Coronary artery (tissue), 2 donors: Measurements from ENCODE around the gene MAPK4.

Source experiments
- DNase-seq: peaks from one replicate; pipeline ENCODE4 v3.0.0-alpha.2; 2017; ENCODE audit warnings: low spot score
- H3K27ac ChIP-seq, 2 donors: fragments of 200-600 bp; sonication (generic); one replicate each; pipeline ENCODE4 v1.5.1; 2016 to 2019
- H3K4me3 ChIP-seq: fragments of 200-600 bp; sonication (generic); 2 replicates; pipeline ENCODE4 v1.5.1; 2016; ENCODE audit warnings: mild to moderate bottlenecking, moderate library complexity
- CTCF ChIP-seq: fragments of 200-600 bp; sonication (generic); IDR thresholded peaks from one replicate; pipeline ENCODE4 v1.5.1; 2019; ENCODE audit warnings: antibody characterized with exemption

MAPK4 gene

GRCh38 chr18:50679656-50680055 is 119.8 kb downstream of the MAPK4 start:
- no peak for TF ChIP-seq CTCF
- no peak for DNase-seq
- H3K4me3 ChIP-seq, result no peak overlapping the region
- H3K27ac ChIP-seq, result no peak overlapping the region

GRCh38 chr18:50680966-50681365 is 121.1 kb downstream of the MAPK4 start:
- no peak overlapping the region for H3K27ac ChIP-seq
- no peak overlapping the region for H3K4me3 ChIP-seq
- DNase-seq, result no peak
- TF ChIP-seq CTCF, result no peak

- no peak for DNase-seq
- TF ChIP-seq CTCF, result no peak
- Histone ChIP-seq H3K4me3 (no peak overlapping the region), H3K27ac (no peak overlapping the region)
These were observed 123.0 kb downstream of the MAPK4 start for GRCh38 chr18:50682852-50683251.

GRCh38 chr18:50686409-50686808 is 126.5 kb downstream of the MAPK4 start:
- TF ChIP-seq CTCF, result no peak
- Histone ChIP-seq H3K27ac (no peak overlapping the region), H3K4me3 (no peak overlapping the region)
- DNase-seq, result no peak

GRCh38 chr18:50687491-50687890 is 127.6 kb downstream of the MAPK4 start:
- no peak for TF ChIP-seq CTCF
- no peak for DNase-seq
- Histone ChIP-seq H3K27ac (no peak overlapping the region), H3K4me3 (no peak overlapping the region)

GRCh38 chr18:50689578-50689977 is 129.7 kb downstream of the MAPK4 start:
- no peak for DNase-seq
- Histone ChIP-seq H3K4me3 (no peak overlapping the region), H3K27ac (no peak overlapping the region)
- TF ChIP-seq CTCF, result no peak

- no peak for DNase-seq
- Histone ChIP-seq H3K4me3 (no peak overlapping the region), H3K27ac (no peak overlapping the region)
- TF ChIP-seq CTCF, result no peak
These were observed 134.3 kb downstream of the MAPK4 start for GRCh38 chr18:50694147-50694546.
